Measurements from ENCODE around the gene SPATA31D4.
"Not testable (repeated sequence)": the region's sequence is repeated elsewhere in the genome, so short reads cannot be mapped to it uniquely, and the experiment has no call there.

DNA sequence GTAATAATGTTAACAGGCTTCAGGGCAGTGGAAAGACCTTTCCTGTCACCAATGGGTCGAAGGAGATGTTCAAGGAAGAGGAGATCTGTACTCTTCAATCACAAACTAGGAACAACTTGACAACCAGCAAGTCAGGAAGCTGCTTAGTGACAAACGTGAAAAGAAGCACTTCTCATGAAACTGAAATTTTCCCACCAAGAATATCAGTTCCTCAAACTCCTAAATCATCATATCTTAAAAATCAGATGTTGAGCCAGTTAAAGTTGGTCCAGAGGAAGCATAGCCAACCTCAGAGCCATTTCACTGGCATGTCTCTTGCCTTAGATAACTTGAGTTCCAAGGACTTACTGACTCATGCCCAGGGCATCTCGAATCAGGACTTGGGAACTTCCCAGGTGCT is 9.7 kb upstream of the SPATA31D4 start:
- not testable (repeated sequence) for TF ChIP-seq CTCF (optimal IDR thresholded peaks at IDR 0.05 in 1 of 3, IDR thresholded peaks at IDR 0.05 in 1 of 3, conservative IDR thresholded peaks at IDR 0.05 in 1 of 3; ENCODE audit: extremely low read depth in 1 of 3, insufficient read depth in 2 of 3, low read length in 3 of 3); EZH2 (IDR thresholded peaks at IDR 0.05; ENCODE audit: low read length)

Measured in keratinocyte (primary cell).